ENCODE measurements around the gene SEMA6B. TPM values are rescaled to one million over a fixed set of nuclear protein-coding genes. Genes with fewer than 3 reads are reported as not detected.

Gene SEMA6B
- total and polyA plus RNA-seq, 2 donors (not counting 1 experiment from before 2014, with no cell fraction given) = 0.42 TPM; not detected in 1

DNA sequence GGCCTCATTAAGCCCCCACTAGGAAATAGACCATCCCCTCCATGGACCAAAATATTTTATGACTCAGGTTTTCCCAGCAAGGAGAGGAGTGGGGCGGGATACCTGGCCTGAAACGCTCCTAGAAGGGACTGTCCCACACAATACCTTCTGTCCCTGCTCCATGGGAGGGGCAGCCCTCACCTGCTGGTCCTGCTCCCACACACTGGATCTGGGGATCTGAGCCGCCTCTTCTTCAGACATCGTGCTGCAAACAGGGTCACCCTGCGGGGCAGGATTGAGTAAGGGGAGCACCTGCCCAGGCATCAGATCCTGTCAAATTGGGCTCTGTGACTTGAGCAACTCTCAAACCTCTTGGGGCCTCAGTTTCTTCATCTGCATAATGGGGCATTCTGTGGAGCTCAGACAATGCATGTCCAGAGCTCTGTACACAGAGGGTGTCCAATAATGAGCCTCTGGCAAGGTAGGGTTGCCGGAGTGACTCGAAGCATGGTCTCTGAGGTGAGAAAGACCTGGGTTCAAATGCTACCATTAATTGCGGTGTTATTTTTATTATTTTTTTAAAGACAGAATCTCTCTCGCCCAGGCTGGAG is 25.6 kb downstream of the SEMA6B start:
- Histone ChIP-seq H4K20me1 (ENCODE audit: control insufficient read depth, insufficient read depth, low read length, poor library complexity, severe bottlenecking) (no peaks in the 10 kb centered on the region), H3K4me2 (replicated peaks; ENCODE audit: low read depth, low read length, poor library complexity, severe bottlenecking) (no peak overlapping the region), H3K9ac (ENCODE audit: low read length) (no peak overlapping the region), H3K4me1 (ENCODE audit: control insufficient read depth in 2 of 2, insufficient read depth in 2 of 2, low read length in 2 of 2) (peaks cover 5 to 8% of the 10 kb centered on the region in 2 donors), H3K9me3 (ENCODE audit: control extremely low read depth in 1 of 3, control insufficient read depth in 2 of 3, insufficient read depth in 1 of 3, low read length in 2 of 3) (peaks cover 0 to 18% (median 0%) of the 10 kb centered on the region in 3 donors), H3K4me3 (ENCODE audit: control extremely low read depth in 1 of 5, extremely low read depth in 1 of 5, insufficient read depth in 1 of 5, low read depth in 2 of 5, low read length in 4 of 5) (no peak overlapping the region), H2AFZ (ENCODE audit: insufficient read depth, low read depth, low read length, poor library complexity, severe bottlenecking) (no peak overlapping the region), H3K79me2 (ENCODE audit: control insufficient read depth, insufficient read depth, low read length) (no peaks in the 10 kb centered on the region), H3K36me3 (replicated peaks in 1 of 2; ENCODE audit: control extremely low read depth in 1 of 2, control insufficient read depth in 1 of 2, extremely low read depth in 1 of 2, insufficient read depth in 2 of 2, low read length in 1 of 2) (no peaks in the 10 kb centered on the region), H3K27me3 (replicated peaks in 1 of 4; ENCODE audit: control extremely low read depth in 1 of 4, control insufficient read depth in 3 of 4, insufficient read depth in 4 of 4, low read length in 3 of 4) (peaks cover 0 to 27% (median 7%) of the 10 kb centered on the region in 4 experiments), H3K27ac (ENCODE audit: low read length in 2 of 2) (no peak overlapping the region)
- intact Hi-C loops (cut with micrococcal nuclease) = no loop called here
- DNase-seq = no peak
- WGBS (ENCODE audit: insufficient coverage) = 87% methylated on average over 8 of the region's 9 CpGs
- peaks cover 5% of the 10 kb centered on the region for H3K4me1 Mint-ChIP-seq
- no peak for ATAC-seq (ENCODE audit: low read depth)
- ChIA-PET CTCF (interaction anchor here (0.5 to 4.3 kb wide), 4 partner anchors 9 to 280 kb away, joined by 3 to 25 read pairs (median 3); no protein-coding TSS in a partner anchor), POLR2A (no interaction called here)
- TF ChIP-seq CTCF (IDR thresholded peaks at IDR 0.05) (no peak), EZH2 (IDR thresholded peaks at IDR 0.05; ENCODE audit: borderline replicate concordance, insufficient read depth, low read depth, low read length, poor library complexity, severe bottlenecking) (no peak)
- H3K27ac Mint-ChIP-seq = no peak overlapping the region
- peaks cover 9% of the 10 kb centered on the region for H3K27me3 Mint-ChIP-seq
- H3K4me3 Mint-ChIP-seq = no peak overlapping the region
- no peaks in the 10 kb centered on the region for H3K9me3 Mint-ChIP-seq (ENCODE audit: insufficient read depth)

GRCh38 chr19:4533334-4533733 is 26.1 kb downstream of the SEMA6B start:
- WGBS (ENCODE audit: insufficient coverage) = 87% methylated on average over 9 of the region's 9 CpGs
- no peak overlapping the region for H3K27ac Mint-ChIP-seq
- ChIA-PET POLR2A (no interaction called here), CTCF (interaction anchor here (0.5 to 4.3 kb wide), 2 partner anchors 9 to 174 kb away, joined by 3 to 25 read pairs; no protein-coding TSS in a partner anchor)
- H3K9me3 ChIP-seq (ENCODE audit: control extremely low read depth in 1 of 3, control insufficient read depth in 2 of 3, insufficient read depth in 1 of 3, low read length in 2 of 3) = peaks cover 0 to 12% (median 0%) of the 10 kb centered on the region in 3 donors
- H3K79me2 ChIP-seq (ENCODE audit: control insufficient read depth, insufficient read depth, low read length) = no peaks in the 10 kb centered on the region
- H3K27me3 Mint-ChIP-seq = peaks cover 8% of the 10 kb centered on the region
- H3K27me3 ChIP-seq (replicated peaks in 1 of 4; ENCODE audit: control extremely low read depth in 1 of 4, control insufficient read depth in 3 of 4, insufficient read depth in 4 of 4, low read length in 3 of 4) = peaks cover 0 to 24% (median 7%) of the 10 kb centered on the region in 4 experiments
- no peak overlapping the region for H3K4me3 ChIP-seq (ENCODE audit: control extremely low read depth in 1 of 5, extremely low read depth in 1 of 5, insufficient read depth in 1 of 5, low read depth in 2 of 5, low read length in 4 of 5)
- no peaks in the 10 kb centered on the region for H4K20me1 ChIP-seq (ENCODE audit: control insufficient read depth, insufficient read depth, low read length, poor library complexity, severe bottlenecking)
- no peak overlapping the region for H3K4me3 Mint-ChIP-seq
- H3K4me1 ChIP-seq (ENCODE audit: control insufficient read depth in 2 of 2, insufficient read depth in 2 of 2, low read length in 2 of 2) = peaks cover 5 to 8% of the 10 kb centered on the region in 2 donors
- no peaks in the 10 kb centered on the region for H3K36me3 ChIP-seq (replicated peaks in 1 of 2; ENCODE audit: control extremely low read depth in 1 of 2, control insufficient read depth in 1 of 2, extremely low read depth in 1 of 2, insufficient read depth in 2 of 2, low read length in 1 of 2)
- intact Hi-C loops (cut with micrococcal nuclease) = no loop called here
- no peak overlapping the region for H3K9ac ChIP-seq (ENCODE audit: low read length)
- no peak overlapping the region for H2AFZ ChIP-seq (ENCODE audit: insufficient read depth, low read depth, low read length, poor library complexity, severe bottlenecking)
- ATAC-seq (ENCODE audit: low read depth) = no peak
- H3K4me1 Mint-ChIP-seq = peaks cover 5% of the 10 kb centered on the region
- no peak overlapping the region for H3K4me2 ChIP-seq (replicated peaks; ENCODE audit: low read depth, low read length, poor library complexity, severe bottlenecking)
- no peaks in the 10 kb centered on the region for H3K9me3 Mint-ChIP-seq (ENCODE audit: insufficient read depth)
- H3K27ac ChIP-seq (ENCODE audit: low read length in 2 of 2) = no peak overlapping the region
- no peak for DNase-seq
- no peak for TF ChIP-seq EZH2 (IDR thresholded peaks at IDR 0.05; ENCODE audit: borderline replicate concordance, insufficient read depth, low read depth, low read length, poor library complexity, severe bottlenecking)
- no peak for TF ChIP-seq CTCF (IDR thresholded peaks at IDR 0.05)

All from B cell (primary cell).